Stimulated activated CD4-positive, alpha-beta T cell treated with anti-CD3 and anti-CD28 coated beads, Interleukin-4, amount 100 ng/mL, for 4 hours (primary cell): ENCODE results near the gene METTL24.
"Not testable (repeated sequence)": the region's sequence is repeated elsewhere in the genome, so short reads cannot be mapped to it uniquely, and the experiment has no call there.

Experiments
- DNase-seq, 2 experiments: peaks; one replicate each; pipeline ENCODE4 v3.0.0-alpha.2; 2020

The METTL24 gene

DNA sequence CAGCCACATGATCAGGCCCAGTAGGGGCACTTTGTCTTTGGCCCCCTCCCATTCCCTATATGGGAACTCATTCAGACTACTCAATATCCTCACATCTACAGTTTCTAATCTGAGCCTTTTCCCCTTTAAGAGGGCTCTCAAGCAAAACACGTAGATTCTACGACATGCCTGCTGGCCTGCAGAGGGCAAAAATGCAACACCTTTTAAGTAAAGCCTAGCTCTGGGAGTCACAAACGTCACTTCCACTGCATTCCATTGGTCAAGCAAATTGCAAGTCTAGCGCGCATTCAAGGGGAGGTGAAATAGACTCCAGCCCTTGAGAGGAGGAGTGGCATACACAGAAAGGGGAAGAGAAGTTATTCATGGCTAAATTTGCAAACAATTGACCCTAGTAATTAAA is 107.3 kb downstream of the METTL24 start:
- no peak for DNase-seq

DNA sequence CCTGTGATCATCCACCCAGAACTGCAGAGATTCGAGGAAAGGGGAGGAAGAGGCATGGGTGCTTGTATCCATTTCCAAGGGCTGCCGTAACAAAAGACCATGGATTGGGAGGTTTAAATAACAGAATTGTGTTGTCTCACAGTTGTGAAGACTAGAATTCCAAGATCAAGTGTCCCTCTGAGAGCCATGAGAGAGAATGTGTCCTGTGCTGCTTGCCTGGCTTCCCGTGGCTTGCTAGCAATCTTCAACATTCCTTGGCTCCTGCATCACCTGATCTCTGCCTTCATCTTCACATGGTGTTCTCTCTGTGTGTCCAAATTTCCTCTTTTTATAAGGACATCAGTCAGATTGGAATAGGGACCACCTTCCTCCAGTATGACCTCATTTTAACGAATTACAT is 108.1 kb downstream of the METTL24 start:
- DNase-seq: no peak

DNA sequence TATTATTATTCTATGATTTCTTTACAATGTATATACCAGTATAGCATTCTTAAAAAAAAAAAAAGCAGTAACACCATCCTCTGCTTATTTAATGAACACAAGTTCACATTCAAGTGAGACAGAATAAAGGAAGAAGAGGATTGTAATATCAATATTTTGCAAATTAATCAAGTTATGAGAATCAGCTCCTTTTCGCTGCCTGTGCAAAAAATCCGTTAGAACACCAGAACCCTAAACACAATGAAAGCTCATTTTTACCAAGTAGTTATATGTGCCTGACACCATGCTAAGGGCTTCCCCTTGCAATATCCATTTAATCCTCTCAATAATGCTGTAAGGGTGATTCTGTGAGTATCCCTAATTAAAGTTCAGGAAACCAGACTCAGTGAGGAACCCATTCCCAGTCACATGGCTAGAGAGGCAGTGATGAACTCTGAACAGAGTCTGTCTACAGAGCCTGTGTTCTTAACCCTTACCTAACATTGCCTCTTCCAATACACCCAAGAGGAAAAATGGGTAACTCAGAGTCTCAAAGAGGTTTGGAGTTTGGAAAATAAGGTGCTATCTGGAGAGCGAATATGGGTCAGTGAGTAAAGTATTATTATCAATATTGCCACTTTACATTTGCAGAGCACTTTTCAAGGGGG is 111.1 kb downstream of the METTL24 start:
- DNase-seq: no peak

DNA sequence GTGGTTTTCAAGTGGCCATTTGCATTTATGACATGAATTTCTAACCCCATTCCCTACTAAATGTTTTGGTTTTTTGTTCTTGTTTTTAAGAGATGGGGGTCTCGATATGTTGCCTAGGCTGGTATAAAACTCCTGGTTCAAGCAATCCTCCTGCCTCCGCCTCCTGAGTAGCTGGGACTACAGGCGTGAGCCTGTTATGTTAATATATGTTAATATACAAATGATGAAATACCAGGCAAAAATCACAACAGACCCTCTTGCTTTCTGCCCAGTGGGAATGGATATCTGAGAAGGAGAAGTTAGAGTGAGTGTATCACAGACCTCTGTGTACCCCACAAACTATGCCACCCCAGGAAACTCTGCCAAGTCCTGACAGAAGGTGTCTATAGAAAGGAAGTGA is 111.8 kb downstream of the METTL24 start:
- DNase-seq: no peak

DNA sequence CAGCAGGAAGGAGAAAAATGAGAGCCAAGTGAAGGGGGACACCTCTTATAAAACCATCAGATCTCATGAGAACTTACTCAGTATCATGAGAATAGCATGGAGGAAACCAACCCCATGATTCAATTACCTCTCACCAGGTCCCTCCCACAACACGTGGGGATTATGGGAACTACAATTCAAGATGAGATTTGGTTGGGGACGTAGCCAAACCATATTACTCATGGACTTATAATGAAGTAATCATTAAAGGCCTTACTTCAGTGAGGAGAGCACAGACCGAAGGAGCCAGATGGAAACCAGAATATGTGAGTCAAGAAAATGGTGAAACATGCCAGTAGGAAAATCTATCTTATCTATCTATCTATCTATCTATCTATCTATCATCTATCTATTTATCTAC is 113.5 kb downstream of the METTL24 start:
- DNase-seq: not testable (repeated sequence)

DNA sequence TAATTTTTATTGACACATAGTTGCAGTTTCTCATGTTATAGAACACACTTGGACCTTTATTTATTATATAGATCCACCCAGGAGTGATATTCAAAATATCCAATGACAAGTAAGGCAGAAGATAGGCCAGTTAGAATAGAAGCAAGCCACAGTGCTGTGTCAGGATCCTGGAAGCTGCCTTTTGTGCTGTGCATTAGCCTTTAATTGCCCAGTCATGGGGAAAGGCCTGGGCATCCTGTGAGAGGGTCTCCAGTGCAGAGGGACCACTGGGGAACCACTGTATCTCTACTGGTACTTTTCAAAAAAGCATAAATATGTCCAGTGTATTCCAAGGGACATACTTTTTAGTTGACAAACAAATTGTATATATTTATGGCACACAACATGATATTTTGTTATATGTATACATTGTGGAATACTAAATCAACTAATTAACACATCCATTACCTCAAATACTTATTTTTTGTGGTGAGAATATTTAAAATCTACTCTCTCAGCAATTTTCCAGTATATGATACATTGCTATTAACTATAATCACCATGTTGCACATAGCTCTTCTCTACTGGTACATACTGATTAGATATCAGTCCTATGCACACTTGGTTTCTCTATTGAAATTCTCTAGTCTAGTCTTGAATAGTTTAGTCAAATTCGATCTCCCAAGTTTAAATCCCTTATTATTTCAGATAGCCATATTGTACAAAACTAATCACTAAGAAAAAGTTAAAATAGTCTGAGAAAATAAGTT is 118.4 kb downstream of the METTL24 start:
- no peak for DNase-seq

DNA sequence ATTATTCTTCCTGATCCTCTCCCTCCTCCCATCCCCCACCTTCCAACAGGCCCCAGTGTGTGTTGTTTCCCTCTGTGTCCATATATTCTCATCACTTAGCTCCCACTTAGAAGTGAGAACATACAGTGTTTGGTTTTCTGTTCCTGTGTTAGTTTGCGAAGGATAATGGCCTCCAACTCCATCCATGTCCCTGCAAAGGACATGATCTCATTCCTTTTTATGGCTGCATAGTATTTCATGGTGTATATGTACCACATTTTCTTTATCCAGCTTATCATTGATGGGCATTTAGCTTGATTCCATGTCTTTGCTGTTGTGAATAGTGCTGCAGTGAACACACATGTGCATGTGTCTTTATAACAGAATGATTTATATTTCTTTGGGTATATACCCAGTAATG is 122.1 kb downstream of the METTL24 start:
- DNase-seq: not testable (repeated sequence)

DNA sequence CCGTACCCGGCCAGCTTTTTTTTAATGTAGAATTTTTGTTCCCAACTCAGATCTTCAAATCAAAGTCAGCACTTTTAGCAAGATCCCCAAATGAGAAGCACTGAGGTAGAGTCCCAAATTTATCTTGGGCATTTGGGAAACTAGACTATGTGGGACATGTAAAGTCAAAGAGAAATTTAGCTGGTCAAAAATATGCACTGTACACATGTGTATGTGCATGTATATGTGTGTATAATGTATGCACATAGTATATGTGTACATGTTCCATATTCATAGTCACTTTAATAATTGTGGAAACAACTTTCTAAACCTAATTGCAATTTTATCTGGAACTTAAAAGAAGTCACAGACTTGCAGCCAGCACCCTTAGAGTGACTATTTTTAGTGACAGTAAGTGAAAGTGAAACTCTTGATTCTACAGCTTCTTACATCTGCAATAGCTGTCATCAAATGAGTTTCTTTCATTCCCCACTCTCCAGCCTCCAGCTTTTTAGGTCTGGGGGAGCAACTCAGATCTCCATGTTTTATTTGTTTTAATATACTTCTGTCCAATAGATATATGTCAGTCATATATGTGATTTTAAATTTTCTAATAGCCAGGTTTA is 124.3 kb downstream of the METTL24 start:
- no peak for DNase-seq

DNA sequence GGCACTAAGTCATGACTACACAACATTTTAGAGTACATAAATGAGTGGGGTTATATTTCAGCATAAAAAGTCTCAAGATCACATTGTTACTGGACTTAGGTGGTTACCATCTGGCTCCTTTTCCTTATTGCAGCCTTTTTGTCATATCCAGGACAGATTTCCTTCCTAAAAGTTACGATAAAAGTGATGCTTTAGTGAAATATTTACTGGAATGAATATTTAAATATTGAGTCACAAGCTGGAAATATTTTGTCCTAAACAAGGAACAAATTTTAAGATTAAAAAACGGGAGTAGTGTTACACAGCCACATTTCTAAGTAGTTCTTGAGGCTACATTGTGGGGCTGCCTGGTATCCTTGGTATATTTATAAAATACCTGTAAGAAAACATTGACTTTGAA is 125.7 kb downstream of the METTL24 start:
- DNase-seq: no peak

DNA sequence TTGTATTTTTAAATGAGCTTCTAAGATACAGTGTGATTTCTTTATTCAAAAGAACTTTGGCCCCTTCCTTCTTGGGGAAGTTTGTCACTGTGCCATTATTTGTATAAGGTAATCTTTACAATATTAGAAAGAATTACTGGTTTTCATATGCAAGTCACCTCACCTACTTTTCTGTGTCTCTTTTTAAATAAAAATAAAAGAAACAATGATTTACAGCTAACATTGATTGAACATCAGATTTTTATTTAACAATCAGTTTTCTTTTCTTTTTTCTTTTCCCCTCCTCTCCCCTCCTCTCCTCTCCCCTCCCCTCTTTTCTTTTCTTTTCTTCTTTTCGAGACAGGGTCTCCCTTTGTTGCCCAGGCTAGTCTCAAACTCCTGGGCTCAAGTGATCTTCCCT is 131.9 kb downstream of the METTL24 start:
- no peak for DNase-seq

DNA sequence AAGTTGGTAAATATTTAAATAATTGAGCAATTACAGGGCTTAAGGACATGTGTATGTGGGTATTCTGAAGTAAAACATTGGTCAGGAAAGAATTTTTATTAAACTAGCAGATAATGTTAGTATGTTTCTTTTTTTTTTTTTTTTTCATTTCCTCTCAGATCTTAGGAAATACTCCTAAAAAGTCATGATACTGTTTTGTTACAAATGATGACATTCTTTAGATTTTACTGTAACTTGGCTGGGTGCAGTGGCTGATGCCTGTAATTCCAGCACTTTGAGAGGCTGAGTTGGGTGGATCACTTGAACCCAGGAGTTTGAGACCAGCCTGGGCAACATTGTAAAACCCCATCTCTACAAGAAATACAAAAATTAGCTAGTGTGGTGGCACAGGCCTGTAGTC is 136.4 kb downstream of the METTL24 start:
- no peak for DNase-seq

DNA sequence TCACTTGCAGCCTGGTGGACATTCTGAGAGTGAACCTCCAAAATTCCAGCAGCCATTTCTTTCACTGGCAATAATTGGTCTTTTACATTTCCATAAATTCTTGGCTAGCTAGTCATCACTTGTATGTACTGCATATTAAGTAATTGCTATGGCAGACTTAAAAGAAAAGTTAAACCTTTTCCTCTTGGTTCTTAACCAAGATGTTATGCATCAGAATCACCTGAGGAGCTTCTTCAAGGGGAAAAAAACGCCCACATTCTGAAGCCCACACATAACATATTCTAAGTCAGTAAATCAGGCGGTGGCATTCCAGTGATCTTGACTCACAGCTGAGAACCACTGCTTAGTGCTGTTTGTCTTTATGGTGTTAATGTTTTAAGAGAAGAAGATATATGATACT is 140.9 kb downstream of the METTL24 start:
- DNase-seq: no peak

DNA sequence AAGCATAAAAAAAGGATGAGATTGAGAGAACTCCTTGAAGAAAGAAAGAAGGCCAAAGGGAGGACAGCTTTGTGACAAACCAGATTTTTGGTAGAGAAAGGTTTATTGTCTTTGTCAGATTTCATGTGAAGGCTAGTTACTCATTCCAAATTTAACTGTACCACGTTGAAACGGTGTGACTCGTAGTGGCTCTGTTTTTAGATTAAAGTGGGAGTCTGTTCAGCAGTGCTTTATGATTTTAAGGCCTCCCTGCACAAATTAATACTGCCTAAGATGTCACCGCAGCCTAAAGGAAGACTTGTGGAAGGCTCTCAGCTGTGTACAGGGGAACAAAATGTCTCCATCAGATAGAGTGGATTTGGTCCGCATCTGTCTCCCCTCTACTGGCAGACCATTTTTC is 142.0 kb downstream of the METTL24 start:
- DNase-seq: no peak

DNA sequence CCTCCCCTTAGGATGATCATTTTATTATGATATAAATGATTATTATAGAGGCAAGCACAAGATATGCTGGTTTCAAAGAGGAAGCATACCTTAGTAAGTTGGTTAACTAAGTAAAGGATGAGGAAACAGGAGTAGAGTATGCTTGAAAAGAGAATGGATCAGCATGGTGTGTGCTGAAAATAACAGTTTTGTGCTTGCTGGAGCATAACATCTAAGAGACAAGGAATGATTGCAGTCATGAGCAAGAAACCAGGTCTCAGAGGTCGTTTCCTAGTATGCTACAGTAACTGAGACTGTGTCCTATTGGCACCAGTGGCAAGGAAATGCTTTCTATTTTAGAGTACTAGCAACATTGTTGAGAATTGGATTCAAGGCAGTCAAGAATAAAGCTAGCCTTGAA is 143.8 kb downstream of the METTL24 start:
- no peak for DNase-seq

DNA sequence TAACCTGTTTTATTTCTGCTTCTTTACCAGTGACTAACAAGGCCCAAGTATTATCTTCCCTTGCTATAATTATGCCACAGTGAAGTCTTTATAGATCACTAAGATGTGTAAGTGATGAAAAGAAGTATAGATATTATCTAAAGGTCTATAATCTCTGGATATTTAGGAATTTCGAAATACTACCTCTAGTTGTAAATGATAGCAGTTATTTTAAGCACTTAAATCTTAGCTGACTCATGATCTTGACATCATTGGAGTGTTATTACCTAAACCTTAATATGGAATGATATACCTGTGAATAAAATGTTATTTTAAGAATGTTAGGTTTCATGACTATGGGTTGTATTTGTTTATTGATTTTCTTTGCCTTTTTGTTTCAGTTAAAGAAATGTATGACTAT is 146.4 kb downstream of the METTL24 start:
- DNase-seq: no peak

DNA sequence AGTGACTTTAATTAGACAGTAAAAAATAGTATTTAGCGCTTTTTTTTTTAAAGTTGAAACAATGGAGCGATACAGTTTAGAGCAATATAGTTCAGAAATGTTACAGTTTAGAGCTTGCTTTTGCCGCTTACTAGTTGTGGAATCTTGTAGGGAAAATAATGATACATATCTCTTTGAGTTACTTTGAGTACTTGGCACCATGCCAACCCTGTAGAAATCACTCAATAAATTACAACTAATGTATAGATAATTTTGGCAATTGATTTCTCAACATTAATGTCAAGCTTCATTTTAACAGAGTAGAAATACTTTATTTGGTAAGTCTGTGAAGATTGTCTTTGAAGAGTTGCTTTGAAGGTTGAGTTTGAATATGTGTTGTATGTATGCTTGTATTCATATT is 150.5 kb downstream of the METTL24 start:
- DNase-seq: no peak

DNA sequence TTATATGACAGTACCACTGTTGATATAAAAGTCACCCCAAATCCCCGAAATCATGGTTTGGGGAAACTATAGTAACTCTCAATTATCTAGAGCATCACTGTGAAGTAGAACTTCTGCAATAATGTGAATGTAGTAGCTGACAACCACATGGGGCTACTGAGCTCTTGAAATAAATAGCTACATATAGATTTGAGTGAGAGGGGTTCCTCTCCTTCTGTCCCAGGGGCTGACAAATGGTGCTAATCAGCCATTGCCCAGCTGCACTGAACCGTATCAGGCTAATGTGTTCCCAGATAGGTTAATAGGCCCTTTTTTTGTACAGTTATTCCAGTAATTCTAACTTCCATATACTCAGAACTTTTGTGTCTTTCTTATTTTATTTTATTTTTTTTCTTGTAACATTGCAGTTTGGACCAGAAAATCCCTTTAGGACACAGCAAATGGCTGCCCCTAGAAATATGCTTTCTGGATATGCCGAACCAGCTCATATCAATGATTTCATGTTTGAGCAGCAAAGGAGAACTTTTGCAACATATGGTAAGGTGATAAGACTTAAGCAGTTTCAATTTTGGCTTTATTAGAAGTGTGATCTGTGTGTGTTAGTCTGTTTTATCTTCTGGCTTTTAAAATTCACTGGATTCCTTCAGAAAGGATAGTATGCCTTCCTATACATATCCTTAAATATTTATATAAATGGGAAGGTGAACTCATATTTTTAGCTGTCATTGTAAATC is 156.8 kb downstream of the METTL24 start:
- no peak for DNase-seq

DNA sequence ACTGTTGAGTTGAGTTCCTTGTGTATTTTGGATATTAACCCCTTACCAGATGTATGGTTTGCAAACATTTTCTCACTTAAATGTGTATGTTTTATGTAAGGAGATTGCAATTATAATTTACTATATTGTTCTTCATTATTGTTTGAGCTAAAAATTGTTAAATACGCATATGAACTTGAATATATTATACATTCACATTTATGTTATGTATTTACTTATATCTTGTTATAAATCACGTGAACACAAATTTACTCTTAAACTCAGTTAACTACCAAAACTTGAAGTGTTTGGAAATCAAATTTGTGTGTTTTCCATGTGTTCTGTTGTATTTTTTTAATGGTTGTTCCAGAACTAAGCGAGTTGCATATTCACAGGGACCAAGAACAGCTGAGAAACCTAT is 159.6 kb downstream of the METTL24 start:
- DNase-seq: no peak

DNA sequence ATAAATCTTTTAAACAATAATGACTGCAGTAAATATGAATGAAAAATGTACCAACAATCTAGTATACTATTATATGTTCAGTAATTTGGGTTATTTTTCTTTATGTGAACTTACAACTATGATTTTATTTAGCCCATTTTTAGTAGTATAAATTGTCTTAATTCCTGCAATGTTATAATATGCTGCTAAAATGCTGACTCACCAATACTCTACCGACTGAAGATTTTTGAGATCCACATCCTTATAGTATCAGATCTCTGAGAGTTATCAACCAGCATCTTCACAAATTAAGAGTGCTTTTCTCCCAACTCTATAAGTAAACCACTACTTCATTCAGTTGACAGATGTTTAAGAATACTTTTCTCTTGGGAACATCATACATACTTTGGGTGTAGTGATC is 161.3 kb downstream of the METTL24 start:
- no peak for DNase-seq

DNA sequence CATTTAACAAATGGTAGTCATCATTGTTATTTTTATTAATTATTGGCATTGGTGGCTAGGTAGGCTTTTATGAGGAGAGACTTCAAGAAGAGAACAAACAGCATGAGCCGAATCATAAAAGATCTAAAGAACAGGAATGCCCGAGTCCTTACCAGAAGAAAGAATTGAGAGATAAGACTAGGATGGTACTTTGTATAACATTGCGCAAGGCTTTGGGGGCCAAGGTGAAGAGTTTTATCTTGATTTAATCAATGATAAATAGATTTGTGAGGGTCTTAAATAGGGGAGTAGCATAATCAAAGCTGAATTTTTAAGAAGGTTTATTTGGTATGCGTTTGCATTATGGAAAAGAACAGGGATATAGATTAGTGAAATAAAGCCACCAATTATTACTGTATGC is 162.5 kb downstream of the METTL24 start:
- no peak for DNase-seq
